BE2C (cell line): ENCODE data around the gene HEY2.

ENCODE experiments used
- DNase-seq: peaks from one replicate; pipeline ENCODE4 v3.0.0-alpha.2; 2020
- H3K27me3 ChIP-seq: fragments of 250-450 bp; sonication (Bioruptor Pico); 2 replicates; pipeline ENCODE4 v1.5.1; 2020; ENCODE audit warnings: mild to moderate bottlenecking
- H3K36me3 ChIP-seq: fragments of 250-450 bp; sonication (Bioruptor Pico); 2 replicates; pipeline ENCODE4 v1.5.1; 2020; ENCODE audit warnings: mild to moderate bottlenecking
- H3K4me1 ChIP-seq: fragments of 250-450 bp; sonication (Bioruptor Pico); 2 replicates; pipeline ENCODE4 v1.5.1; 2020
- H3K4me3 ChIP-seq: 2 replicates; pipeline ENCODE4 v1.5.1; 2011; ENCODE audit warnings: low read depth, low read length
- H3K9me3 ChIP-seq: fragments of 250-450 bp; sonication (Bioruptor Pico); 2 replicates; pipeline ENCODE4 v1.5.1; 2020
- TF ChIP-seq, protein P1 (sequence below): IDR thresholded peaks from 2 replicates; pipeline ENCODE4 v1.5.1; 2012; ENCODE audit warnings: mild to moderate bottlenecking, low read depth, low read length

HEY2 gene

DNA sequence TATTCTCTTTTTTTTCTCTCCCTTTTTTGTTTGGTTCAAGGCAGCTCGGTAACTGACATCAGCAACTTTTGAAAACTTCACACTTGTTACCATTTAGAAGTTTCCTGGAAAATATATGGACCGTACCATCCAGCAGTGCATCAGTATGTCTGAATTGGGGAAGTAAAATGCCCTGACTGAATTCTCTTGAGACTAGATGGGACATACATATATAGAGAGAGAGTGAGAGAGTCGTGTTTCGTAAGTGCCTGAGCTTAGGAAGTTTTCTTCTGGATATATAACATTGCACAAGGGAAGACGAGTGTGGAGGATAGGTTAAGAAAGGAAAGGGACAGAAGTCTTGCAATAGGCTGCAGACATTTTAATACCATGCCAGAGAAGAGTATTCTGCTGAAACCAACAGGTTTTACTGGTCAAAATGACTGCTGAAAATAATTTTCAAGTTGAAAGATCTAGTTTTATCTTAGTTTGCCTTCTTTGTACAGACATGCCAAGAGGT, 10.6 kb downstream of the HEY2 start:
- no peaks in the 10 kb centered on the region for H3K36me3 ChIP-seq
- no peak for DNase-seq
- H3K4me3 ChIP-seq, result no peak overlapping the region
- H3K27me3 ChIP-seq, result peaks cover 89% of the 10 kb centered on the region
- no peaks in the 10 kb centered on the region for H3K4me1 ChIP-seq
- no peaks in the 10 kb centered on the region for H3K9me3 ChIP-seq
- TF ChIP-seq, protein P1, sequence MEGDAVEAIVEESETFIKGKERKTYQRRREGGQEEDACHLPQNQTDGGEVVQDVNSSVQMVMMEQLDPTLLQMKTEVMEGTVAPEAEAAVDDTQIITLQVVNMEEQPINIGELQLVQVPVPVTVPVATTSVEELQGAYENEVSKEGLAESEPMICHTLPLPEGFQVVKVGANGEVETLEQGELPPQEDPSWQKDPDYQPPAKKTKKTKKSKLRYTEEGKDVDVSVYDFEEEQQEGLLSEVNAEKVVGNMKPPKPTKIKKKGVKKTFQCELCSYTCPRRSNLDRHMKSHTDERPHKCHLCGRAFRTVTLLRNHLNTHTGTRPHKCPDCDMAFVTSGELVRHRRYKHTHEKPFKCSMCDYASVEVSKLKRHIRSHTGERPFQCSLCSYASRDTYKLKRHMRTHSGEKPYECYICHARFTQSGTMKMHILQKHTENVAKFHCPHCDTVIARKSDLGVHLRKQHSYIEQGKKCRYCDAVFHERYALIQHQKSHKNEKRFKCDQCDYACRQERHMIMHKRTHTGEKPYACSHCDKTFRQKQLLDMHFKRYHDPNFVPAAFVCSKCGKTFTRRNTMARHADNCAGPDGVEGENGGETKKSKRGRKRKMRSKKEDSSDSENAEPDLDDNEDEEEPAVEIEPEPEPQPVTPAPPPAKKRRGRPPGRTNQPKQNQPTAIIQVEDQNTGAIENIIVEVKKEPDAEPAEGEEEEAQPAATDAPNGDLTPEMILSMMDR, result no peak

DNA sequence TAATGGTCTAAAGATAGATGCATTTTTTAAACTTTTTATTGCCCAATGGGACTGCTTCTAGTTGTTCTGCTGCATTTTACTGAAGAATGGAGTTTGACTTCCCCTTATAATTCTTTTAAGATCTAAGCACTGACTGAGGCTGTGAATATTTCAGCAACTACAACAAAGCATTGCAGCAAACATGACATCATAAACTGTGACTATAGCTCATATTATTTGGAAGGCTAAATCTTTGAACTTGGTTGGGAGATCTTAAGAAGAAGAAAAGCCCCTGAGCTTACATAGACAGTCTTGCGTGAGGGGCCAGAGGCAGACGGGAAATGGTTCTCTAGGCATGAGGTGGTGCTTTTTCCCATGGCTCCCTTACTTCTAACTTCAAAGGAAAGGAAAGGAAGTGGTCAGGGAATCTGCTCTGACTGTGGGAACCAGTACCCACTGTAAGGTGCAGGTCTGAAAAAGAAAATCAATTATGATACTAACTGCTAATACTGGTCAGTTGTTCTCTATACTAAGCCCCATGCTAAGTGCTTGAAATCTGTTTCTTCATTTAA, 14.8 kb downstream of the HEY2 start:
- H3K9me3 ChIP-seq, result no peaks in the 10 kb centered on the region
- TF ChIP-seq, protein P1, result no peak
- peaks cover 64% of the 10 kb centered on the region for H3K27me3 ChIP-seq
- no peaks in the 10 kb centered on the region for H3K36me3 ChIP-seq
- H3K4me3 ChIP-seq, result no peak overlapping the region
- DNase-seq, result no peak
- H3K4me1 ChIP-seq, result no peaks in the 10 kb centered on the region

DNA sequence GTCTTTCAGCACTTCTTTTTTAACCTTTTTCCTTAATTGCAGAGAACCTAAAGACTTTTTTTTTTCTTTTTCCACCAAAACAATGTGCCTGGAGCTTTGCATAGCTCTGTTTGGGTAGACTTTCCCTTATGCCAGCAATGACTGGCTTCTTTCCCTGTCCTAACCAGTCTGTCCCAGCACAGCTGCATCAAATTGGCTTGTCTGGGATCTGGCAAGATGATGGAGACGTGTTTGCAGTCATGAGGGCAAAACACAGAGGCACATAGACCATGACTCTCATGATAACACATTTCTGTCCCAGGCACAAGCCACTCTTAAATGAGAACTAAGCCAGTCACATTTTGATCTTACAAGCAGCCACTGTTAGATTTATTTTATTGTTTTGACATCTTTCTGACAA, 16.5 kb downstream of the HEY2 start:
- TF ChIP-seq, protein P1, result no peak
- DNase-seq, result no peak
- H3K4me3 ChIP-seq, result no peak overlapping the region
- no peaks in the 10 kb centered on the region for H3K4me1 ChIP-seq
- peaks cover 46% of the 10 kb centered on the region for H3K27me3 ChIP-seq
- H3K36me3 ChIP-seq, result no peaks in the 10 kb centered on the region
- no peaks in the 10 kb centered on the region for H3K9me3 ChIP-seq

DNA sequence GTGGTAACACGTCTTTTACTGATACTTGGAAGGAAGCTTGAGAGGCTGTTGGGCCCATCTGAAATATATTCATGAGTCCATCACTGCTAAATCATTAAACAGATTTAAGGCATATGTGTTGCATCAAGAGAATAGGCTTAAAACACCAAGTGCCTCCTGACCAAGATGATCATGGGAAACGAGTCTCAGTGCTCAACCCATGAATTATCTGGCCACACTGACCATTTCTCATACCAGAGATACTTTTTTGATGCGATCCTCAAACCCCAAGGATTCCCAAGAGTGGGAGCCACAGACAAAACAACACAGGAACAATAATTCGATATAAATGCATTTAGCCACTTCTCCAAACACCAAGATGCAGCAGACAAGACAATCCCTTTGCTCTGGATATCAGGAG, 17.2 kb downstream of the HEY2 start:
- no peaks in the 10 kb centered on the region for H3K9me3 ChIP-seq
- H3K27me3 ChIP-seq, result peaks cover 39% of the 10 kb centered on the region
- DNase-seq, result no peak
- TF ChIP-seq, protein P1, result no peak
- H3K36me3 ChIP-seq, result no peaks in the 10 kb centered on the region
- no peaks in the 10 kb centered on the region for H3K4me1 ChIP-seq
- H3K4me3 ChIP-seq, result no peak overlapping the region

DNA sequence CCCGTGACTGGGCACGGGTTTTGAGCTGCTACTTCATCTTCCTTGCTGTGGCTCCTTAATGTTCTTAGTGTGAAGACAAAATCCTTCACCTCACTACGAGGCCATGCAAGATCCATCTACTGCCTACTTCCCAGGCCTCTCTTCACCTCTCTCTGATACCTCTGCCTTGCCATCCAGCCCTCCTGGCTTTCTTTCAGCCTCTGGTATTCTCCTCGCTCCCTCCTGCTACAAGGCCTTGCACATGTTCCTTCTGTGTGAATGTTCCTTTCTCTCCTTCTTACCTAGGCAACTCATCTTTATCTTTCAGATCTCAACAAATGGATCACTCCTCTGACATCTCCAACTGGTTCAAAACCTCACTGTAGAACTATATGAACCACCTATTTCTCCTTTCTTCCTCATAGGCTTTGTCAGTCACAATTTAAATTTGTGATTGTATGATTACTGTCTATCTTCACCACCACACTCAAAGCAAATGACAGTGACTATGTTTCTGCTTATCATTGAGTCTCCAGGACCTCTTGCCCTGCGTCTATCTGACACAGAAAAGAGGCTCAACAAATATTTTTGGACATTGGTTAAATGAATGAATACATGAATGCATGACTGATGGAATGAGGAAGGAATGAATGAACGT, 19.8 kb downstream of the HEY2 start:
- Histone ChIP-seq H3K9me3 (no peaks in the 10 kb centered on the region), H3K27me3 (peaks cover 22% of the 10 kb centered on the region), H3K4me3 (no peak overlapping the region), H3K4me1 (no peaks in the 10 kb centered on the region), H3K36me3 (no peaks in the 10 kb centered on the region)
- DNase-seq, result no peak
- TF ChIP-seq, protein P1, result no peak
